ENCODE results near the gene DROSHA.

Gene DROSHA

DNA sequence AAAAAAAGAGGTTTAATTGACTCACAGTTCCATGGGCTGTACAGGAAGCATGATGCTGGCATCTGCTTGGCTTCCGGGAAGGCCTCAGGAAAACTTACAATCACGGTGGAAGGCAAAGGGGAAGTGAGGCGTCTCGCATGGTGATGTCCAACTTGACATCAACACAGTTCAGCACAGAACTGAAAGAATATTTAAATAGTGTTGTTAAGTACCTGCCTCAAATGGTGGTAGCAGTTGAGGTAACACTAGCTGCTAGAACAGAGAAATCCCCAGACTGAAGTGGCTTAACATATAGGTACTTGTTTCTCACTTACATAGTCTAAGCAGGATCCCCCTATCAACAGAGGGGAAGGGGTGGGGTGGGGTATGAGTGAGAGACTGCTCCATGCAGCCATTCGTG, 141.6 kb downstream of the DROSHA start:
- H3K9me3 ChIP-seq (ENCODE audit: control insufficient read depth, insufficient read depth, low read length), result no peaks in the 10 kb centered on the region
- H3K27me3 ChIP-seq (ENCODE audit: control insufficient read depth, insufficient read depth, low read length), result no peaks in the 10 kb centered on the region
- no peak overlapping the region for H3K4me3 ChIP-seq (ENCODE audit: low read length)
- DNase-seq (ENCODE audit: low read depth, low spot score), result no peak
- no peaks in the 10 kb centered on the region for H3K36me3 ChIP-seq (ENCODE audit: control insufficient read depth, insufficient read depth, low read length)
- no peak overlapping the region for H3K27ac ChIP-seq (ENCODE audit: low read length)
- no CpG with 5 or more reads among the region's 5 CpGs for WGBS (ENCODE audit: insufficient coverage, insufficient read length)
- H3K4me1 ChIP-seq (ENCODE audit: control insufficient read depth, insufficient read depth, low read length), result no peaks in the 10 kb centered on the region

DNA sequence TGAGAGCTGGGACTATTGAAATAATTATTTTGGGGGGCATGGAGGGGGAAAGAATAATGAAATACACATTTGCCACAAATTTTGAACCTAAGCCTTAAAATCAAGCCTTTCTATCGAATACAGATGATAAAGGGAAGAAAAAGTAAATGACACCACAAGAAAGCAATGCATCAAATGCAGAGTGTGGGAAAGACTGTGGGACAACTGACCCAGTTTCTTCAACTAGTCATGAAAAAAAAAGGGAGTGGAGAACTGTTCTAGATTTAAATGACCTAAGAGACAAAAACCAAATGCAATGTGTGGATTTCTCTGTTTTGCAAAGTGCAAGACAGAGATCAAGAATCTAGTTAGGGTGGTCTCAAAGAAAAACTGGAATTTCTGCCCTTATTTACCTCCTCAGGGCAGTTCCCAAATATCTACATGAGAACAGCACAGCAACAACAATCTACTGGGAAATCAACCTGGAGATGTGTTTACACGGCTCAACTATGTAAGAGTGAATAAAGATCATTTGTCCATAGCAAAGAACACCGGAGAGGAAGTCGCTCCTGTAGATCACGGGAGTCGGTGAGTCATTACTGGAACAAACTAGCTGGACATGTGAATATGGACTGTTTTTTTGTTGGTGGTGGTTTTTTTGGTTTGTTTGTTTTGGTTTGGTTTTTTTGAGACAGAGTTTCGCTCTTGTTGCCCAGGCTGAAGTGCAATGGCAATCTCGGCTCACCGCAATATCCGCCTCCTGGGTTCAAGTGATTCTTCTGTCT, 145.9 kb downstream of the DROSHA start:
- no CpG with 5 or more reads among the region's 10 CpGs for WGBS (ENCODE audit: insufficient coverage, insufficient read length)

GRCh38 chr5:31383734-31384133, 148.2 kb downstream of the DROSHA start:
- no peaks in the 10 kb centered on the region for H3K27me3 ChIP-seq (ENCODE audit: control insufficient read depth, insufficient read depth, low read length)
- DNase-seq (ENCODE audit: low read depth, low spot score), result no peak
- WGBS (ENCODE audit: insufficient coverage, insufficient read length), result no CpG with 5 or more reads among the region's 3 CpGs

More for the DNA sequence above, 145.9 kb downstream of the DROSHA start:
- Histone ChIP-seq H3K27me3 (ENCODE audit: control insufficient read depth, insufficient read depth, low read length) (no peaks in the 10 kb centered on the region), H3K4me1 (ENCODE audit: control insufficient read depth, insufficient read depth, low read length) (peaks cover 3% of the 10 kb centered on the region), H3K9me3 (ENCODE audit: control insufficient read depth, insufficient read depth, low read length) (no peaks in the 10 kb centered on the region), H3K36me3 (ENCODE audit: control insufficient read depth, insufficient read depth, low read length) (no peaks in the 10 kb centered on the region), H3K27ac (ENCODE audit: low read length) (no peak overlapping the region), H3K4me3 (ENCODE audit: low read length) (no peak overlapping the region)
- DNase-seq (ENCODE audit: low read depth, low spot score), result no peak

DNA sequence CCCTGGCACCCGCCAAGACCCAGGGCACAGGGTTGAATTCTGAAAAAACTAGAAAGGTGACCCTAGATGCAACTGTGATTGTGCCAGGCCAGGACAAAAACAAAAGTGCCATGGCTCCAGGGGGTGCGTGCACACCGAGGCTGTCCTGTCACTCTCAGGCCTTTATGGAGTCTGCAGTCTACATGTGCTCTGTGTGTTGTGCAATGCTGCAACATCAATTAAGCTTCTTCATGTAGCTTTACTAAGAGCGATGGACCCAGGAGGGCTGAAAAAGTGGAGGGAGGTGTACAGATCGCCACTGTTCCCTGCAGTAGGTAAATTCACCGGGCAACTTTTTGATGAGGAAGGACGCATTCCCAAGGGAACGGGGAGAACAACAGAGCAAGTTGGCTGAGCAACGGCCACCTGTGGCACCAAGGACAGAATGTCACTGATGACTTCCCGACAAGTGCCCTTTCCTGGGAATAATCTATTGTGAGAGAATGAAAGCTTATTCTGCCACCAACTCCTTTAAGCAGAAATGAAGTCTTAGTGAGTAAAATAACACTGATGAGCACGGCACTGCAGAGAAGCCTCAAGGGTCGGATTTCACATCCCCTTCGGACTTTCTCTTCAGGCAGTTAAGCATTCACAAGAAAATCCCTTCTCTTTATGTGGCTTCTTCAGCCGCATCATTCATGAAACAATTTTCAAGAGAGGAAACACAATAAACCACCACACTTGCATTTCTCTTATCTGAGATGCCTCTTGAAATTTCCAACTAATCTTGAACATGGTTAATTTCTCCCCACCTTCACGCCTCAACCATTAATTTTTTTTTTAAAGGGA, 149.6 kb downstream of the DROSHA start:
- no peaks in the 10 kb centered on the region for H3K9me3 ChIP-seq (ENCODE audit: control insufficient read depth, insufficient read depth, low read length)
- H3K4me3 ChIP-seq (ENCODE audit: low read length), result no peak overlapping the region
- no peaks in the 10 kb centered on the region for H3K36me3 ChIP-seq (ENCODE audit: control insufficient read depth, insufficient read depth, low read length)
- H3K27ac ChIP-seq (ENCODE audit: low read length), result no peak overlapping the region
- DNase-seq (ENCODE audit: low read depth, low spot score), result no peak
- peaks cover 3% of the 10 kb centered on the region for H3K4me1 ChIP-seq (ENCODE audit: control insufficient read depth, insufficient read depth, low read length)
- no CpG with 5 or more reads among the region's 15 CpGs for WGBS (ENCODE audit: insufficient coverage, insufficient read length)
- H3K27me3 ChIP-seq (ENCODE audit: control insufficient read depth, insufficient read depth, low read length), result no peaks in the 10 kb centered on the region

More at GRCh38 chr5:31383734-31384133, 148.2 kb downstream of the DROSHA start:
- no peaks in the 10 kb centered on the region for H3K9me3 ChIP-seq (ENCODE audit: control insufficient read depth, insufficient read depth, low read length)
- H3K27ac ChIP-seq (ENCODE audit: low read length), result no peak overlapping the region
- H3K36me3 ChIP-seq (ENCODE audit: control insufficient read depth, insufficient read depth, low read length), result no peaks in the 10 kb centered on the region
- H3K4me1 ChIP-seq (ENCODE audit: control insufficient read depth, insufficient read depth, low read length), result peaks cover 3% of the 10 kb centered on the region
- H3K4me3 ChIP-seq (ENCODE audit: low read length), result no peak overlapping the region

DNA sequence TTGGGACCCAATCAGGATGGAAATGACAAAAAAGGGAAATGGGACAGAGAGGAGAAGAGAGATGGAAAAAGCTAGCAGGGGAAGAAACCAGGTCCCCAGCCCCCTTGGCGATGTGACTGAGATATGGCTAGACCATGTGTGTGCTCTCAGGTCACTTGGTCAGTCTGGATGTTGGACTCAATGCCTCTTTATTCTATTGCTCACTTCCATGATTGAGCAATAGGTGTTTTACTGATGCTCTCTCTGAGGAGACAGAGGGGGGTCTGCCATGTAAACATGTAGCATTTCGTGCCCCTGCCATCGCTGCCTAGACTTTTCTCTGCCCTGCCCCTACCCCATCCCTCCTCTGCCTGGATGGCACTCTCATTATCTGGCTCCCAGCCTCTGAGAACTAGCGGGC, 150.6 kb downstream of the DROSHA start:
- H3K4me3 ChIP-seq (ENCODE audit: low read length), result no peak overlapping the region
- WGBS (ENCODE audit: insufficient coverage, insufficient read length), result no CpG with 5 or more reads among the region's 4 CpGs
- DNase-seq (ENCODE audit: low read depth, low spot score), result no peak
- H3K27ac ChIP-seq (ENCODE audit: low read length), result no peak overlapping the region
- peaks cover 3% of the 10 kb centered on the region for H3K4me1 ChIP-seq (ENCODE audit: control insufficient read depth, insufficient read depth, low read length)
- no peaks in the 10 kb centered on the region for H3K9me3 ChIP-seq (ENCODE audit: control insufficient read depth, insufficient read depth, low read length)
- no peaks in the 10 kb centered on the region for H3K36me3 ChIP-seq (ENCODE audit: control insufficient read depth, insufficient read depth, low read length)
- no peaks in the 10 kb centered on the region for H3K27me3 ChIP-seq (ENCODE audit: control insufficient read depth, insufficient read depth, low read length)

DNA sequence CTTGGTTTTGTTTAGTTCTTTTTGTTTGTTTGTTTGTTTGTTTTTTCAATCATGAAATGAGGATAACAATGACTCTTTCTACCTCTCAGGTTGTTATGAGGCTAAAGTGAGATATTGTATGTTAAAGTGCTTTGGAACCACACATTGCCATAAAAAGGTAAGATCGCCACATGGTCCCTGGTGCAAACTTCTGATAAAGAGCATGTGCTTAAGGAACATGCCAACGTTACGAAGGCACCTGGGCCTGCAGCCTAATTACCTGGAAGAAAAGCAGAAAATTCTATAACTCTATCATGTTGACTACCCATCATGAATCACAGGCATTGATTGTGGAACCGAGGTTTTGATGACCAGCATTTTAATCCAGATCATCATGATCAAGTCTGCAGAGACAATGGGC, 151.8 kb downstream of the DROSHA start:
- Histone ChIP-seq H3K27me3 (ENCODE audit: control insufficient read depth, insufficient read depth, low read length) (no peaks in the 10 kb centered on the region), H3K9me3 (ENCODE audit: control insufficient read depth, insufficient read depth, low read length) (no peaks in the 10 kb centered on the region), H3K4me3 (ENCODE audit: low read length) (no peak overlapping the region), H3K36me3 (ENCODE audit: control insufficient read depth, insufficient read depth, low read length) (no peaks in the 10 kb centered on the region), H3K27ac (ENCODE audit: low read length) (no peak overlapping the region), H3K4me1 (ENCODE audit: control insufficient read depth, insufficient read depth, low read length) (peaks cover 3% of the 10 kb centered on the region)
- no peak for DNase-seq (ENCODE audit: low read depth, low spot score)
- WGBS (ENCODE audit: insufficient coverage, insufficient read length), result no CpG with 5 or more reads among the region's 4 CpGs

GRCh38 chr5:31378838-31379237, 153.1 kb downstream of the DROSHA start:
- no peaks in the 10 kb centered on the region for H3K27me3 ChIP-seq (ENCODE audit: control insufficient read depth, insufficient read depth, low read length)
- no peak overlapping the region for H3K27ac ChIP-seq (ENCODE audit: low read length)
- no CpG with 5 or more reads among the region's 7 CpGs for WGBS (ENCODE audit: insufficient coverage, insufficient read length)
- no peaks in the 10 kb centered on the region for H3K36me3 ChIP-seq (ENCODE audit: control insufficient read depth, insufficient read depth, low read length)
- no peaks in the 10 kb centered on the region for H3K9me3 ChIP-seq (ENCODE audit: control insufficient read depth, insufficient read depth, low read length)
- no peak for DNase-seq (ENCODE audit: low read depth, low spot score)
- no peak overlapping the region for H3K4me3 ChIP-seq (ENCODE audit: low read length)
- H3K4me1 ChIP-seq (ENCODE audit: control insufficient read depth, insufficient read depth, low read length), result peaks cover 3% of the 10 kb centered on the region

GRCh38 chr5:31378136-31378535, 153.8 kb downstream of the DROSHA start:
- H3K4me1 ChIP-seq (ENCODE audit: control insufficient read depth, insufficient read depth, low read length), result peaks cover 3% of the 10 kb centered on the region
- DNase-seq (ENCODE audit: low read depth, low spot score), result no peak
- H3K9me3 ChIP-seq (ENCODE audit: control insufficient read depth, insufficient read depth, low read length), result no peaks in the 10 kb centered on the region
- no peak overlapping the region for H3K27ac ChIP-seq (ENCODE audit: low read length)
- H3K27me3 ChIP-seq (ENCODE audit: control insufficient read depth, insufficient read depth, low read length), result no peaks in the 10 kb centered on the region
- no peak overlapping the region for H3K4me3 ChIP-seq (ENCODE audit: low read length)
- H3K36me3 ChIP-seq (ENCODE audit: control insufficient read depth, insufficient read depth, low read length), result no peaks in the 10 kb centered on the region

DNA sequence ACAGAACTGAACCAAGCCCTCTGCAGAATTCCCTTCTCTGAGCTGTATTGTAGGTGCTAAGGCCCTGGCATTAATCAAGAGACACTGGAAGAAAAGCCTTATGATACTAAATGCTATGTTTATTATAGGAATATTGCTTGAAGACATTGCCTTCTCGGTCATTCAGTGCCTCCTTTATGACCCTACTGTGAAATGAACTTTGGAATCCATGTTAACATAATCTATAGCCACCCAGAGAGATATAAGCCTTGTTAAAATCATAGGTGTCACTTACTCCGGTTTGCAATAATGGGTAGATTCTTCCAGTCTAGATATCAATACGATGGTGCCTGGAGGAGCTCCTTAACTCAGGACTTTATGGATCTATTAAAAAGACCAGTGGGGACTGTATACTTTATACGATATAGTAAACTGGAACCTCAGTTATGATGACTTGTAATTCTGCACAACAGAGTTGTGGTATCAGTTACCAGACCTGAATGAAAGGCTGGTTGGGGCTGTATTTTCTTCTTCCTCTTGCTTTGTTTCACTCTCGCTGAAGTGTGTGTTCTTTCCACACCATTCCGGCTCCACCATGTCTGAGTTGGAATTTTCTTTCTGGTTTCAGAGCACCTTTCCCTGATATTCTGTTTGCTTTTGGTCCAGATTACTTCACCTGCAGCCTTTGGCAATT, 154.5 kb downstream of the DROSHA start:
- H3K9me3 ChIP-seq (ENCODE audit: control insufficient read depth, insufficient read depth, low read length), result no peaks in the 10 kb centered on the region
- no peaks in the 10 kb centered on the region for H3K36me3 ChIP-seq (ENCODE audit: control insufficient read depth, insufficient read depth, low read length)
- H3K4me1 ChIP-seq (ENCODE audit: control insufficient read depth, insufficient read depth, low read length), result peaks cover 3% of the 10 kb centered on the region
- no peak for DNase-seq (ENCODE audit: low read depth, low spot score)
- H3K27me3 ChIP-seq (ENCODE audit: control insufficient read depth, insufficient read depth, low read length), result no peaks in the 10 kb centered on the region
- no peak overlapping the region for H3K4me3 ChIP-seq (ENCODE audit: low read length)
- no peak overlapping the region for H3K27ac ChIP-seq (ENCODE audit: low read length)
- WGBS (ENCODE audit: insufficient coverage, insufficient read length), result no CpG with 5 or more reads among the region's 6 CpGs

GRCh38 chr5:31375999-31376720, 155.7 kb downstream of the DROSHA start:
- H3K36me3 ChIP-seq (ENCODE audit: control insufficient read depth, insufficient read depth, low read length), result no peaks in the 10 kb centered on the region
- H3K9me3 ChIP-seq (ENCODE audit: control insufficient read depth, insufficient read depth, low read length), result no peaks in the 10 kb centered on the region
- H3K4me1 ChIP-seq (ENCODE audit: control insufficient read depth, insufficient read depth, low read length), result no peaks in the 10 kb centered on the region
- WGBS (ENCODE audit: insufficient coverage, insufficient read length), result no CpG with 5 or more reads among the region's 10 CpGs
- no peak overlapping the region for H3K4me3 ChIP-seq (ENCODE audit: low read length)
- no peak overlapping the region for H3K27ac ChIP-seq (ENCODE audit: low read length)
- H3K27me3 ChIP-seq (ENCODE audit: control insufficient read depth, insufficient read depth, low read length), result no peaks in the 10 kb centered on the region
- no peak for DNase-seq (ENCODE audit: low read depth, low spot score)

Data from iPS DF 6.9 (cell line).